ENCODE data around the gene DLX1.

DNA sequence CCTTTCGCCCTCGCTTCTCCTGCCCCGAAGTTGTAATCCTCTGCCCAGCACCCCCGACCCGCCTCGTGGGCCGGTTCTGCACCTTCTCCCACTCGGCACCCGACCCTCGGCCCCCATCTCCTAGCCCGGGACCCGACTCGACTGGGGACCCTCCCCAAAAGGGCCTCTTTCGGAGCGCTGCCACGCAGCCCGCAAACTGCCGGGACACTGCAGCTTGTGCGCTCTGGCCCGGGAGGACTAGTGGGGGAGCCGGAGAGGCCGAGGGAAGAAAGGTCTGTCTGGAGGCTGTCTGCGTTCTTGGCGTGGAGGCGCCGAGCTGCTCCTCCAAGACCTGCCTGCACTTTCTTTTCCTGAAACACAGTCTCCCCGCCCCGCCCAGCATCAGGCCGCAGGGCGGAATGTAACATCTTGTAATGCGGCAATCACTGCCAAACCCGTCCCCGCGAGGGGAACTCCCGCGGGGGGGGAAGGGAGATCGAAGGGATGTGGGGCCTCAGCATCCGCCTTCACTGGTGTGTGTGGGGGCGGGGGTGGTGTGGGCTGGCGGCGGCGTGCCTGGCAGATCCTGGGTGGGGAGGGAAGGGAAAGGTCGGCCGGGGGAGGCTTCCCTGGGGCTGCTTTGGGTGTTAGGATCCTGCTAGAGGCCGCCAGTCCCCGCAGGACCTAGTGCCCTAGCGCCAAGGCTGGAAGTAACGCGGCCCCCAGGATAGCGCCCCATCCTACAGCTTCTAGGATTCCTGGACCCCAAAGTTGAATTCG lies 10.0 kb downstream of the DLX1 start:
- TF ChIP-seq CTCF (IDR thresholded peaks at IDR 0.05; ENCODE audit: low read depth, low read length, missing input control), result no peak
- TF ChIP-seq TAF1 (conservative IDR thresholded peaks at IDR 0.05), result no peak
- TF ChIP-seq, protein P1, sequence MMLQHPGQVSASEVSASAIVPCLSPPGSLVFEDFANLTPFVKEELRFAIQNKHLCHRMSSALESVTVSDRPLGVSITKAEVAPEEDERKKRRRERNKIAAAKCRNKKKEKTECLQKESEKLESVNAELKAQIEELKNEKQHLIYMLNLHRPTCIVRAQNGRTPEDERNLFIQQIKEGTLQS (IDR thresholded peaks at IDR 0.05), result no peak
- TF ChIP-seq MAX (IDR thresholded peaks at IDR 0.05), result no peak
- TF ChIP-seq, protein P2, sequence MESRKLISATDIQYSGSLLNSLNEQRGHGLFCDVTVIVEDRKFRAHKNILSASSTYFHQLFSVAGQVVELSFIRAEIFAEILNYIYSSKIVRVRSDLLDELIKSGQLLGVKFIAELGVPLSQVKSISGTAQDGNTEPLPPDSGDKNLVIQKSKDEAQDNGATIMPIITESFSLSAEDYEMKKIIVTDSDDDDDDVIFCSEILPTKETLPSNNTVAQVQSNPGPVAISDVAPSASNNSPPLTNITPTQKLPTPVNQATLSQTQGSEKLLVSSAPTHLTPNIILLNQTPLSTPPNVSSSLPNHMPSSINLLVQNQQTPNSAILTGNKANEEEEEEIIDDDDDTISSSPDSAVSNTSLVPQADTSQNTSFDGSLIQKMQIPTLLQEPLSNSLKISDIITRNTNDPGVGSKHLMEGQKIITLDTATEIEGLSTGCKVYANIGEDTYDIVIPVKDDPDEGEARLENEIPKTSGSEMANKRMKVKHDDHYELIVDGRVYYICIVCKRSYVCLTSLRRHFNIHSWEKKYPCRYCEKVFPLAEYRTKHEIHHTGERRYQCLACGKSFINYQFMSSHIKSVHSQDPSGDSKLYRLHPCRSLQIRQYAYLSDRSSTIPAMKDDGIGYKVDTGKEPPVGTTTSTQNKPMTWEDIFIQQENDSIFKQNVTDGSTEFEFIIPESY (IDR thresholded peaks at IDR 0.05), result no peak
- TF ChIP-seq RXRA (IDR thresholded peaks at IDR 0.05), result no peak
- TF ChIP-seq EGR1 (IDR thresholded peaks at IDR 0.05; ENCODE audit: low read depth in 2 of 2), result no peak
- no peak for TF ChIP-seq HNF4A (conservative IDR thresholded peaks at IDR 0.05)
